Osteoblast (primary cell): ENCODE data around the gene MTA3. TPM values are rescaled to one million over a fixed set of nuclear protein-coding genes. Genes with fewer than 3 reads are reported as not detected.

Experiments used
- DNase-seq: peaks from one replicate; pipeline ENCODE4 v3.0.0; 2011; ENCODE audit warnings: low spot score, mixed read lengths; ENCODE audit not compliant: insufficient read length; ENCODE audit errors: missing footprints
- H2AFZ ChIP-seq: 2 replicates; pipeline ENCODE4 v1.6.0; 2011; ENCODE audit warnings: mild to moderate bottlenecking, low read length
- H3K27ac ChIP-seq: 2 replicates; pipeline ENCODE4 v1.5.1; 2011; ENCODE audit warnings: mild to moderate bottlenecking, low read depth, low read length, moderate library complexity
- H3K27me3 ChIP-seq: 2 replicates; pipeline ENCODE4 v1.6.0; 2012; ENCODE audit warnings: mild to moderate bottlenecking, control low read depth, inconsistent platforms, low read length, moderate library complexity; ENCODE audit not compliant: insufficient read depth
- H3K36me3 ChIP-seq: 2 replicates; pipeline ENCODE4 v1.5.1; 2011; ENCODE audit warnings: mild to moderate bottlenecking, low read length, control low read depth, moderate library complexity; ENCODE audit not compliant: insufficient read depth
- H3K4me1 ChIP-seq: 2 replicates; pipeline ENCODE4 v1.5.1; 2011; ENCODE audit warnings: mild to moderate bottlenecking, low read length, control low read depth, moderate library complexity; ENCODE audit not compliant: insufficient read depth
- H3K4me2 ChIP-seq: 2 replicates; pipeline ENCODE4 v1.6.0; 2011; ENCODE audit warnings: mild to moderate bottlenecking, low read length; ENCODE audit not compliant: insufficient read depth
- H3K4me3 ChIP-seq: fragments of 200-600 bp; sonication (generic); 3 replicates; pipeline ENCODE4 v1.5.1; 2012; ENCODE audit warnings: mild to moderate bottlenecking, low read length, inconsistent platforms; ENCODE audit not compliant: insufficient read depth
- H3K79me2 ChIP-seq: 2 replicates; pipeline ENCODE4 v1.6.0; 2012; ENCODE audit warnings: mild to moderate bottlenecking, low read length, control low read depth, inconsistent platforms; ENCODE audit not compliant: insufficient read depth
- H3K9me3 ChIP-seq: 2 replicates; pipeline ENCODE4 v1.5.1; 2011; ENCODE audit warnings: low read depth, low read length, control low read depth
- H4K20me1 ChIP-seq: 2 replicates; pipeline ENCODE4 v1.6.0; 2012; ENCODE audit warnings: mild to moderate bottlenecking, low read length, control low read depth; ENCODE audit not compliant: insufficient read depth
- CTCF ChIP-seq: IDR thresholded peaks from 2 replicates; pipeline ENCODE4 v1.5.1; 2011; ENCODE audit warnings: mild to moderate bottlenecking, low read depth, low read length, moderate library complexity; ENCODE audit errors: extremely low read depth
- small RNA-seq: library from RNA; depleted of rRNA; stranded (forward); fragments of <200 nt; gene quantifications from one replicate; pipeline ENCODE3, GENCODE V24; 2012
- total RNA-seq: library from RNA; depleted of rRNA; stranded (reverse); fragments of >200 nt; gene quantifications from 2 replicates; pipeline ENCODE4 v1.2.3, GENCODE V29; 2012

The MTA3 gene
- total RNA-seq, 1 donor = 29.3 TPM

- Histone ChIP-seq H3K36me3 (no peaks in the 10 kb centered on the region), H3K4me3 (no peak overlapping the region), H3K9me3 (no peaks in the 10 kb centered on the region), H3K4me2 (no peak overlapping the region), H2AFZ (peak overlapping the region; percentile 6), H3K27ac (no peak overlapping the region), H4K20me1 (no peaks in the 10 kb centered on the region), H3K79me2 (no peaks in the 10 kb centered on the region), H3K4me1 (peaks cover 10% of the 10 kb centered on the region), H3K27me3 (no peaks in the 10 kb centered on the region)
- DNase-seq = no peak
- no peak for TF ChIP-seq CTCF
Measured at GRCh38 chr2:42801381-42801780, 232.9 kb downstream of the MTA3 start.

GRCh38 chr2:42802150-42802549 is 233.7 kb downstream of the MTA3 start:
- no peak overlapping the region for H2AFZ ChIP-seq
- no peaks in the 10 kb centered on the region for H3K9me3 ChIP-seq
- H3K4me1 ChIP-seq = peaks cover 10% of the 10 kb centered on the region
- no peaks in the 10 kb centered on the region for H3K79me2 ChIP-seq
- no peak overlapping the region for H3K4me2 ChIP-seq
- no peaks in the 10 kb centered on the region for H3K27me3 ChIP-seq
- DNase-seq = no peak
- no peaks in the 10 kb centered on the region for H3K36me3 ChIP-seq
- H3K27ac ChIP-seq = no peak overlapping the region
- no peak for TF ChIP-seq CTCF
- no peak overlapping the region for H3K4me3 ChIP-seq
- no peaks in the 10 kb centered on the region for H4K20me1 ChIP-seq

GRCh38 chr2:42804338-42804737 is 235.9 kb downstream of the MTA3 start:
- Histone ChIP-seq H3K36me3 (no peaks in the 10 kb centered on the region), H3K4me1 (peaks cover 14% of the 10 kb centered on the region), H3K27me3 (no peaks in the 10 kb centered on the region), H3K4me3 (no peak overlapping the region), H2AFZ (no peak overlapping the region), H3K27ac (no peak overlapping the region), H3K4me2 (no peak overlapping the region), H3K9me3 (no peaks in the 10 kb centered on the region), H3K79me2 (no peaks in the 10 kb centered on the region), H4K20me1 (no peaks in the 10 kb centered on the region)
- no peak for TF ChIP-seq CTCF
- no peak for DNase-seq

GRCh38 chr2:42804891-42805290 is 236.5 kb downstream of the MTA3 start:
- no peaks in the 10 kb centered on the region for H4K20me1 ChIP-seq
- no peaks in the 10 kb centered on the region for H3K27me3 ChIP-seq
- no peak overlapping the region for H3K4me3 ChIP-seq
- H3K4me2 ChIP-seq = no peak overlapping the region
- no peaks in the 10 kb centered on the region for H3K9me3 ChIP-seq
- DNase-seq = no peak
- no peak overlapping the region for H3K27ac ChIP-seq
- peaks cover 17% of the 10 kb centered on the region for H3K4me1 ChIP-seq
- no peaks in the 10 kb centered on the region for H3K36me3 ChIP-seq
- no peak overlapping the region for H2AFZ ChIP-seq
- no peak for TF ChIP-seq CTCF
- no peaks in the 10 kb centered on the region for H3K79me2 ChIP-seq

Small RNA genes lying within 50 kb of the gene (small RNA-seq; reads per million reads assigned to genes)
- gene AC074375.1 (not detected), gene RNU6-137P (not detected)

Other genes with a start within 250 kb of the MTA3 start
- gene COX7A2L, start 207.4 kb upstream of the MTA3 start, total RNA-seq = 215 and 237 TPM in 2 replicates
- gene KCNG3, start 74.7 kb upstream of the MTA3 start, total RNA-seq = under 0.01 TPM in 1 of 2 replicates, not detected in the other
- 0.29 TPM in 1 of 2 replicates, not detected in the other for gene OXER1, start 195.5 kb downstream of the MTA3 start, total RNA-seq
- 0.72 and 1.8 TPM in 2 replicates for gene HAAO, start 224.0 kb downstream of the MTA3 start, total RNA-seq